ENCODE measurements around the gene HSP90AB1. TPM values are rescaled to one million over a fixed set of nuclear protein-coding genes. Genes with fewer than 3 reads are reported as not detected.

Gene HSP90AB1
- total and polyA plus RNA-seq, 12 donors, result 235 to 1,053 (median 904) TPM

DNA sequence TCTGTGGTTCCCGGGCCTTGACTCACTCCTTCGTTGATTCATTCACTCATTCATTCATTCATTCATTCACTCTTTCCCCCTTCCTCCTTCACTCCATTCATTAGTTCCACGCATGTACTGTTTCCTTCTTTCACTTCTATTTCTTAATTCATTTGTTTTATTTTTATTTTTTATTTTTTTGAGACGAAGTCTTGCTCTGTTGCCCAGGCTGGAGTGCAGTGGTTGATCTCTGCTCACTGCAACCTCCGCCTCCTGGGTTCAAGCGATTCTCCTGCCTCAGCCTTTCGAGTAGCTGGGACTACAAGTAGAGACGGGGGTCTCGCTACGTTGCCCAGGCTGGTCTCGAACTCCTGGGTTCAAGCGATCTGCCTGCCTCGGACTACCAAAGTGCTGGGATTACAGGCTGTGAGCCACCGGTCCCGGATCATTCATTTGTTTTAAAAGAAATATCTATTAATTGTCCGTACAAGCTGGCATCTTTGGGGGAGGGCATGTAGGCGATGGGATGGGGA, 18.9 kb downstream of the HSP90AB1 start:
- H3K27ac ChIP-seq, result peak overlapping the region in 5 of 10 donors; percentile 63 to 93 (median 78)
- H3K9me3 ChIP-seq, result no peaks in the 10 kb centered on the region
- H3K4me3 ChIP-seq, result peak overlapping the region in 9 of 10 donors; percentile 67 to 98 (median 85)
- DNase-seq, result no peak
- no peak for TF ChIP-seq CTCF (IDR thresholded peaks at IDR 0.05)
- WGBS, 2 donors, result 68 to 70% methylated on average over 17 of the region's 17 CpGs
- peaks cover 18 to 46% (median 29%) of the 10 kb centered on the region in 9 donors for H3K4me1 ChIP-seq
- ATAC-seq, result no peak
- peaks cover 10 to 32% (median 19%) of the 10 kb centered on the region in 7 donors for H3K27me3 ChIP-seq
- H3K36me3 ChIP-seq, result peaks cover 0 to 20% (median 0%) of the 10 kb centered on the region in 9 donors
- intact Hi-C loops (cut with DNase I), result loop anchor here in 5 of 10 donors (2.0 to 10.0 kb wide), 6 partner anchors 37 to 168 kb away; partner anchors contain the start of gene AARS2 (in 1 of the 5)

- intact Hi-C loops (cut with DNase I), result loop anchor here in 5 of 10 donors (2.0 to 10.0 kb wide), 6 partner anchors 36 to 169 kb away; partner anchors contain the start of gene AARS2 (in 1 of the 5)
- no peak for TF ChIP-seq CTCF (IDR thresholded peaks at IDR 0.05)
These were observed 19.4 kb downstream of the HSP90AB1 start for GRCh38 chr6:44266347-44266746.

DNA sequence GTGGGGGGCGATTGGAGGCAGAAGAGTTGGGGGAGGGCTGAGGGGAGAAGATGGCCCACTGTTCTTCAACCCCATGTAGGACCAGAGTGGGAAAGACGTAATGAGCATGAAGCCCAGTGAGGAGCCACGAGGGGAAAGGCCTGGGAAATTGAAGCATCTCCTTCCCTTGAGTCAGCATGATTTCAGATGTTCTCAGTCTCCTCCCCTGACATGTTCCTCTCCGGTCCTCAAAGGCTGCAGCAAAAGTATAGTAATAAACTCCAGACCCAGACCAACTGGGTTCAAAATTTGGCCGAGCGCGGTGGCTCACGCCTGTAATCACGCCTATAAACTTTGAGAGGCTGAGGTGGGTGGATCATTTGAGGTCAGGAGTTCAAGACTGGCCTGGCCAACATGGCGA, 20.4 kb downstream of the HSP90AB1 start:
- intact Hi-C loops (cut with DNase I), result loop anchor here in 5 of 10 donors (1.0 to 10.0 kb wide), 7 partner anchors 35 to 170 kb away; partner anchors contain the start of gene AARS2 (in 1 of the 5)
- H3K4me1 ChIP-seq, result peaks cover 18 to 34% (median 27%) of the 10 kb centered on the region in 9 donors
- no peak for ATAC-seq

More at GRCh38 chr6:44266347-44266746, 19.4 kb downstream of the HSP90AB1 start:
- Histone ChIP-seq H3K27ac (no peak overlapping the region), H3K4me3 (no peak overlapping the region), H3K36me3 (peaks cover 0 to 15% (median 0%) of the 10 kb centered on the region in 9 donors), H3K4me1 (peaks cover 18 to 43% (median 29%) of the 10 kb centered on the region in 9 donors), H3K27me3 (peaks cover 10 to 37% (median 23%) of the 10 kb centered on the region in 7 donors), H3K9me3 (no peaks in the 10 kb centered on the region)
- DNase-seq (no peak), ATAC-seq (no peak)
- 78 to 82% methylated on average over 3 of the region's 3 CpGs for WGBS, 2 donors

More for the DNA sequence above, 20.4 kb downstream of the HSP90AB1 start:
- Histone ChIP-seq H3K4me3 (no peak overlapping the region), H3K9me3 (no peaks in the 10 kb centered on the region), H3K27ac (no peak overlapping the region), H3K27me3 (peaks cover 10 to 45% (median 32%) of the 10 kb centered on the region in 7 donors), H3K36me3 (peaks cover 0 to 6% (median 0%) of the 10 kb centered on the region in 9 donors)
- no peak for TF ChIP-seq CTCF (IDR thresholded peaks at IDR 0.05)
- no peak for DNase-seq
- 69 to 72% methylated on average over 10 of the region's 10 CpGs for WGBS, 2 donors
